Activated CD8-positive, alpha-beta memory T cell treated with anti-CD3 and anti-CD28 coated beads, Interleukin-2, amount 50 U/mL, for 24 hours (primary cell): ENCODE data around the gene RASGRF1.
"Not testable (repeated sequence)": the region's sequence is repeated elsewhere in the genome, so short reads cannot be mapped to it uniquely, and the experiment has no call there.

ENCODE experiments used
- DNase-seq: peaks from one replicate; pipeline ENCODE4 v3.0.0-alpha.2; 2020; ENCODE audit errors: extremely low read depth

Gene RASGRF1

GRCh38 chr15:79090487-79091203 lies at the start of gene RASGRF1:
Gene RASGRF1, minus strand, starts transcription at chr15:79090780. Its CDS starts 282 bp downstream, at chr15:79090498.
- no peak for DNase-seq

GRCh38 chr15:79136434-79137046 lies 46.0 kb upstream of the RASGRF1 start:
- DNase-seq: no peak

DNA sequence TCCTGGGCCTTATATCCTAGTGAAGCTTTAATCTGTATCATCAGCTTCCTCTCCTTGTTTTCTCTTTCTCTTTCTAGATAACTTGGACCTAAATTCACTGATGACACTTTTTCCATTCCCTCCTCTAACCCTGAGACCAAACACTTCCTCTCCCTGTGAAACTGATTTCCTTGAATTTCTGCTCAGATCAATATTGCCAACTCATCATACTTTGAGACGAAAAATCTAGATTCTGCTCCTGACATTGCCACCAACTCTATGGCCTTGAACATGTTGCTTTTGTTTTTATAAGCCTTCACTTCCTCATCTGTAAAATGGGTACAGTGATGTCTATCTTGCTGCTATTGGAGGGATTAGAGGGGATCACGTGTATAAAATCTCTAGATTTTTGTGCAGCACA lies 42.7 kb upstream of the RASGRF1 start:
- DNase-seq: no peak

- DNase-seq: no peak
These were observed 42.2 kb upstream of the RASGRF1 start for GRCh38 chr15:79132770-79133169.

- DNase-seq: no peak
These were observed 41.8 kb upstream of the RASGRF1 start for GRCh38 chr15:79132361-79132760.

GRCh38 chr15:79130535-79131130 lies 40.1 kb upstream of the RASGRF1 start:
- no peak for DNase-seq

GRCh38 chr15:79129235-79129634 lies 38.7 kb upstream of the RASGRF1 start:
- DNase-seq: no peak

- no peak for DNase-seq
These were observed 38.0 kb upstream of the RASGRF1 start for GRCh38 chr15:79128556-79128955.

DNA sequence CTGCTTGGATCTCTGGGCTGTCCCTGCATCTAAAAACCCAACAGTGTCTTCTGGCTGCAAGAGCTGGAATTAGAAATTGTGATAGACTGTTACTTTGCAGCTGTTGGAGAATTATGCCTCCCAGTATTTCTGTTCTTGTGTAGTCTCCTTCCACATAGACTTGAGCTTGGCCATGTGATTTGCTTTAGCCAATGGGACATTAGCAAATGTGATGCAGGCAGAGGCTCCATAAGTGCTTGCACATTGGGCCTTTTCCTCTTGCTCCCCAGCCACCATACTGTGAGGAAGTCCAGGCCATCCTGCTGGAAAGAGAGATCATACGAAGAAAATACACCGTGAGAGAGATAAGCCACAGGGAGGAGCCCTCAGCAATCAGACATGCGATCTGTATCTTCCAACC lies 33.8 kb upstream of the RASGRF1 start:
- DNase-seq: no peak

DNA sequence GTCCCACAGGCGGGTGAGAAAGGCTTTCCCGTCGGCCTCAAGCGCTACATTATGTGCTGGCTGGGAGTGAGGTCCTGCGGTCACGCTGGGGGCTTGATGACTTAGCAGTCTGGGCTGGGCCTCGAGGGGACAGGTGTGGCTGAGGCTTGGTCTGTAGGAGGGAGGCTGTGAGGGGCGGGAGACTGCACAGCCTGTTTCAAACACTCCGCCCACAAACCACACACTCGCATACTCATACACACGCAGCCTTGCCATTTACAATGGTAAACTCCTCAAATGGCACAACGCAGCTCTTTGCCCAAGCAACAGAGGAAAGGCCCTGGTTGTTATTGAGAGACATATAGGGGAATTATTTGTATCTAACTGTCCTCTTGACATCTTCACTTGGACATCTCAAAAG lies 32.4 kb upstream of the RASGRF1 start:
- DNase-seq: no peak

DNA sequence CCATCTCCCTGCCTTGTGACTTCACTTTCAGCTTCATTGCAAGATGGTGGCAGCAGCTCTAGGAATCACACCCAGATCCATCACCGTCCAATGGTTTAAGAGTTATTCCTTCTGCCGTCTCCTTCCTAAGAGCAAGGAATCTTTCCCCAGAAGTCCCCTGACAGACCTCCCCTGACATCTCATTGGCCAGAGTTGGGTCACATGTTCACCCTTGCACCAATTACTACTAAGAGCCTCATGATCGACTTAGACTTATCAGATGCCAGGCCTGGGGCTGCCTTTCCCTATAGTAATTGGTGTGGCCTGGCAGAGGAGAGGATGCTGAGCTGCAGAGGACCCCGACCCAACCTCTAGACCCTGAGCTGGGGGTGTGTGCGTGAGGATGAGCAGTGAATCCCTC lies 31.8 kb upstream of the RASGRF1 start:
- DNase-seq: no peak

- no peak for DNase-seq
These were observed 31.0 kb upstream of the RASGRF1 start for GRCh38 chr15:79121571-79121970.

DNA sequence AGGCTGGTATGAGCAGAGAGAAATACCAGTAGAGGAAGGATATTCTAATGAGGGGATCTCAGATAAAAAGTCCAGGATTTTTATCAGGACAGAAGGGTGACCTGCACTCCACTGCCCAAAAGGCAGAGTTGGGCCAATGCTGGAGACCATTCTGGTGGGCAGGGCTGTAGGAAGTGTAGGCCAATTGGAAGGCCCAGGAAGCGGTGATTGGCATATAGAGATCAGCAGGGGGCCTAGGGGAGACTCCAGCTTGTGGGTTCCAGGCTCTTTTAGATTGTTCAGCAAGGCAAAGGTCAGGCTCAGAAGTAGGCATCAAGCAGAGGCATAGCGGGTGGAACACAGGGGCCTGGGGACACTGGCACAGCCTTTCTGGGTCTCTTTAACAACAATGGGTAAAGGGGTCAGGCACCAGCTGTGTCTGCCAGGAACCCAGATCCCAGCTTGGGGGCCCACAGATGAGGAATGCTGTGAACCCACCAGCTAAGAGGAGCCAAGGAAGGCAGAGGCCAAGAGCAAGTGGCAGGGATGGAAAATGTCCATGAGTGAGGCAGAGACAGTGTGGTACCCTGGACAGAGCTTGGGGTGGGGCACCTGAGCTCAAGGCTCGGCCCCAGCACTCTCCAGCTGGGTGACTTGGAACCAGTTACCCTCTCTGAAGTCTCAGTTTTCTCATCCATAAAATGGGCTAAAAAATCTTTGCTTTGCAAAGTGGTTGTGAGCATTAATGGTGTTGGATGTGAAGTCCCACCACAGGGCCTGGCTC lies 27.0 kb upstream of the RASGRF1 start:
- DNase-seq: no peak

GRCh38 chr15:79116771-79117170 lies 26.2 kb upstream of the RASGRF1 start:
- no peak for DNase-seq

- no peak for DNase-seq
These were observed 25.5 kb upstream of the RASGRF1 start for GRCh38 chr15:79115986-79116665.

DNA sequence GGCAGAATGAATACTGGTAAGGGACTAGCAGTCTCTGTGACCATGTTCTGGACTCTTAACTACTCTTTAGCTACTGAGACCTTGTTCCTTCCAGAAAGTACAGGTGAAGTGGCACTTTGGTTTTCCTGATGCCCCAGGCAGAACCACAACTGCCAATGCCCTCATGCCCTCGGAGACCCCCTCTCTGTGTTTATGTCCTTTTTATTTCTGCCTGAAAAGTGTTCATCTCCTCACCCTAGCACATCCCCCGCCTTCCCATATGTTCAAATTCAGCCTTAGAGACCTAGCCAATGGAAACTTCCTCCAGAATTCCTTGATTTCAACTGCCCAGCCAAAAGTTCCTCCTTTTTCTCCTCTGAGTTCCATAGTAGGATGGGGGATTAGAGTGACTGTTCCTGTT lies 23.3 kb upstream of the RASGRF1 start:
- no peak for DNase-seq

- not testable (repeated sequence) for DNase-seq
These were observed 20.8 kb upstream of the RASGRF1 start for GRCh38 chr15:79111404-79111803.

DNA sequence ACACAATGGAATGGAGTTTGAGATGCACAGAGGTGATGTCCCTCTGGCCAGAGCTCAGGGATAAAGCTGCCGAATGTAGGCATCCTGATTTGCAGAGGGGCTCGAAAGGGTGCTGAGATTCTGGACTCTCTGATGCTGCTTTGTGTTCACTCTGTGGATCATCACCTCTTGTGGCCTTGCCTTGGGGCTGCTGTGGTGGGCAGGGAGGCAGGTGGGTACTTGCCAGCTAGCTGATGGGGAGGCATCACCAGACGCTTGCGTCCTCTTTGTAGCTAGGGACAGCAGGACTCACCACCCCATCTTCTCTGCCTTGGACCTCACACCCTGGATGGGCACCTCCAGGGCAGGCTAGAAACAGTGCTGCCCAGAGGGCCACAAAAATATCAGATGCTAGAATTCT lies 14.6 kb upstream of the RASGRF1 start:
- DNase-seq: no peak

DNA sequence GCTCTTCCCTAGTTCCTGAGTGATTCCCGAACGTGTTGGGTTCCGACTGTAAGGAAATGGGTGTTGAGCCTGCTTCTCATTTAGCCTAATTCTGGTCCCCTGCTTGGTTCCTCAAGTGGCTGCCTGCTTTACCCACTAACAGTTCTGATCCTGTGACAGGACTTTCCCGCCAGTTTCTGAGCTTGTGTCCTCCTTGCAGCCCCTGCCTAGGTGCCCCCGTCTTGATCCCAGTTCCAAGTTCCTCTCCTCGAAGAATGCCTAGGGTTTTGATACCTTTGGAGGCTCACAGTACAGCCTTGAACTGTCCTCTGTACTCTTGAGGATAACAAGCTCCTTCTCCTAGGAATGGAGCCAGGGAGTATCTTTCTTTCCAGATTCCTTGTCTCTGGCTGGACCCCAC lies 12.0 kb upstream of the RASGRF1 start:
- no peak for DNase-seq

DNA sequence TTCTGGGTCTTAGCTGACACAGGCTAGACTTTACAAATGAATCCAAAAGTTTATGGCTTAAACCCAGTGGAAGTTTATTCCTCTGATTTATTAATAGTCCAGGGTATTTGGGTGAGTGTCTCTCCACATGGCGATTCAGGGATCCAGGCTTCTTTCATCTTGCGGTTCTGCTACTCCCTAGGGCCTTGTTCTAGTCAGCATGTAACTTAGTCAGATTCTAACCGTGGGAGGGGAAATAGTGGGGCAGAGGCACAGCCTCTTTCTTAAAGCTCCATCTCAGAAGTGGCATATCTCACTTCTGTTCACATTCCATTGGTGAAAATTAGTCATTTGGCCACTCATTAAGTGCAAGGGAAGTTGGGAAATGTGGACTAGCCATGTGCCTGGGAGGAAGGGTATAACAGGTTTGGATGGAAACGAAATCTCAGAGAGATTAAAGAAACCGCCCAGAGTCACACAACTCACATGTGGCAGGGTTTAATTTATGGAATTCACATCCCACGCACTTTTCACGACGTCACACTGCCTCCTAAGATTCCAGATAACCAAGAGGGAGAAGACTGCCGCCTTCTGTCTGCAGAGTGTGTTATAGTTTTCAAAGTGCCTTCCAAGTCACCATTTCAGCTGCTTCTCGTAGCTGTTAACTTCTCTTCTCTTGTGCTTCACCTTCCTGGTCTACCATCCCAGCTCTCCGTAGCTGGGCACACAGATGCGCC lies 11.4 kb upstream of the RASGRF1 start:
- no peak for DNase-seq

- DNase-seq: no peak
These were observed 9.1 kb upstream of the RASGRF1 start for GRCh38 chr15:79099692-79100091.
